ENCODE results near the gene TMEM181.

TMEM181 gene

GRCh38 chr6:158528826-158529225 lies 31.1 kb upstream of the TMEM181 start:
- Mint-ChIP-seq H3K9me3 (peaks cover 19% of the 10 kb centered on the region), H3K4me1 (no peaks in the 10 kb centered on the region), H3K27ac (no peak overlapping the region), H3K27me3 (peaks cover 40% of the 10 kb centered on the region), H3K36me3 (peaks cover 3% of the 10 kb centered on the region), H3K4me3 (no peak overlapping the region)

- Mint-ChIP-seq H3K9me3 (peaks cover 19% of the 10 kb centered on the region), H3K4me1 (no peaks in the 10 kb centered on the region), H3K27me3 (peaks cover 37% of the 10 kb centered on the region), H3K4me3 (no peak overlapping the region), H3K27ac (no peak overlapping the region), H3K36me3 (peaks cover 3% of the 10 kb centered on the region)
Observed at GRCh38 chr6:158529629-158530028, 30.3 kb upstream of the TMEM181 start.

- peaks cover 34% of the 10 kb centered on the region for H3K27me3 Mint-ChIP-seq
- H3K9me3 Mint-ChIP-seq = peaks cover 17% of the 10 kb centered on the region
- H3K36me3 Mint-ChIP-seq = peaks cover 3% of the 10 kb centered on the region
- no peak overlapping the region for H3K27ac Mint-ChIP-seq
- H3K4me1 Mint-ChIP-seq = no peaks in the 10 kb centered on the region
- H3K4me3 Mint-ChIP-seq = no peak overlapping the region
Observed at GRCh38 chr6:158531566-158531965, 28.3 kb upstream of the TMEM181 start.

- no peak overlapping the region for H3K27ac Mint-ChIP-seq
- H3K27me3 Mint-ChIP-seq = peaks cover 31% of the 10 kb centered on the region
- no peak overlapping the region for H3K4me3 Mint-ChIP-seq
- H3K36me3 Mint-ChIP-seq = peaks cover 3% of the 10 kb centered on the region
- H3K4me1 Mint-ChIP-seq = no peaks in the 10 kb centered on the region
- peaks cover 13% of the 10 kb centered on the region for H3K9me3 Mint-ChIP-seq
Observed at GRCh38 chr6:158531970-158532369, 27.9 kb upstream of the TMEM181 start.

GRCh38 chr6:158536084-158536890 lies 23.6 kb upstream of the TMEM181 start:
- Mint-ChIP-seq H3K36me3 (peaks cover 2% of the 10 kb centered on the region), H3K27ac (no peak overlapping the region), H3K9me3 (peaks cover 5% of the 10 kb centered on the region), H3K4me1 (no peaks in the 10 kb centered on the region), H3K4me3 (peak overlapping the region; percentile 62), H3K27me3 (peaks cover 35% of the 10 kb centered on the region)

GRCh38 chr6:158536891-158537798 lies 22.7 kb upstream of the TMEM181 start:
- Mint-ChIP-seq H3K27me3 (peaks cover 31% of the 10 kb centered on the region), H3K36me3 (peaks cover 2% of the 10 kb centered on the region), H3K9me3 (peaks cover 5% of the 10 kb centered on the region), H3K27ac (no peak overlapping the region), H3K4me3 (peak overlapping the region; percentile 42), H3K4me1 (no peaks in the 10 kb centered on the region)

- no peaks in the 10 kb centered on the region for H3K9me3 Mint-ChIP-seq
- H3K27ac Mint-ChIP-seq = no peak overlapping the region
- no peaks in the 10 kb centered on the region for H3K36me3 Mint-ChIP-seq
Observed at GRCh38 chr6:158538741-158539140, 21.1 kb upstream of the TMEM181 start.

GRCh38 chr6:158539413-158539812 lies 20.5 kb upstream of the TMEM181 start:
- H3K4me1 Mint-ChIP-seq = no peaks in the 10 kb centered on the region
- H3K9me3 Mint-ChIP-seq = no peaks in the 10 kb centered on the region
- no peaks in the 10 kb centered on the region for H3K36me3 Mint-ChIP-seq
- H3K27me3 Mint-ChIP-seq = peaks cover 24% of the 10 kb centered on the region
- no peak overlapping the region for H3K4me3 Mint-ChIP-seq
- no peak overlapping the region for H3K27ac Mint-ChIP-seq

More at GRCh38 chr6:158538741-158539140, 21.1 kb upstream of the TMEM181 start:
- peak overlapping the region; percentile 42 for H3K4me3 Mint-ChIP-seq
- peaks cover 26% of the 10 kb centered on the region for H3K27me3 Mint-ChIP-seq
- H3K4me1 Mint-ChIP-seq = no peaks in the 10 kb centered on the region

GRCh38 chr6:158539881-158540280 lies 20.0 kb upstream of the TMEM181 start:
- H3K4me3 Mint-ChIP-seq = no peak overlapping the region
- no peaks in the 10 kb centered on the region for H3K4me1 Mint-ChIP-seq
- peaks cover 21% of the 10 kb centered on the region for H3K27me3 Mint-ChIP-seq
- H3K36me3 Mint-ChIP-seq = no peaks in the 10 kb centered on the region
- no peaks in the 10 kb centered on the region for H3K9me3 Mint-ChIP-seq
- no peak overlapping the region for H3K27ac Mint-ChIP-seq

- Mint-ChIP-seq H3K27me3 (peaks cover 13% of the 10 kb centered on the region), H3K4me1 (no peaks in the 10 kb centered on the region), H3K4me3 (no peak overlapping the region), H3K27ac (no peak overlapping the region), H3K36me3 (no peaks in the 10 kb centered on the region), H3K9me3 (no peaks in the 10 kb centered on the region)
Observed at GRCh38 chr6:158543606-158544185, 16.2 kb upstream of the TMEM181 start.

- Mint-ChIP-seq H3K27me3 (peaks cover 11% of the 10 kb centered on the region), H3K4me1 (no peaks in the 10 kb centered on the region), H3K36me3 (no peaks in the 10 kb centered on the region), H3K4me3 (no peak overlapping the region), H3K27ac (no peak overlapping the region), H3K9me3 (no peaks in the 10 kb centered on the region)
Observed at GRCh38 chr6:158544428-158544827, 15.5 kb upstream of the TMEM181 start.

GRCh38 chr6:158545043-158545966 lies 14.6 kb upstream of the TMEM181 start:
- peaks cover 5% of the 10 kb centered on the region for H3K27me3 Mint-ChIP-seq
- no peak overlapping the region for H3K27ac Mint-ChIP-seq
- no peaks in the 10 kb centered on the region for H3K4me1 Mint-ChIP-seq
- no peaks in the 10 kb centered on the region for H3K36me3 Mint-ChIP-seq
- no peak overlapping the region for H3K4me3 Mint-ChIP-seq
- H3K9me3 Mint-ChIP-seq = no peaks in the 10 kb centered on the region

- H3K4me3 Mint-ChIP-seq = no peak overlapping the region
Observed at GRCh38 chr6:158548418-158549161, 11.3 kb upstream of the TMEM181 start.

GRCh38 chr6:158552055-158552795 lies 7.7 kb upstream of the TMEM181 start:
- no peaks in the 10 kb centered on the region for H3K27me3 Mint-ChIP-seq
- no peaks in the 10 kb centered on the region for H3K4me1 Mint-ChIP-seq
- no peak overlapping the region for H3K27ac Mint-ChIP-seq
- H3K9me3 Mint-ChIP-seq = no peaks in the 10 kb centered on the region
- H3K36me3 Mint-ChIP-seq = no peaks in the 10 kb centered on the region
- no peak overlapping the region for H3K4me3 Mint-ChIP-seq

More at GRCh38 chr6:158548418-158549161, 11.3 kb upstream of the TMEM181 start:
- peaks cover 1% of the 10 kb centered on the region for H3K27me3 Mint-ChIP-seq
- no peaks in the 10 kb centered on the region for H3K36me3 Mint-ChIP-seq
- H3K4me1 Mint-ChIP-seq = no peaks in the 10 kb centered on the region
- H3K9me3 Mint-ChIP-seq = no peaks in the 10 kb centered on the region
- H3K27ac Mint-ChIP-seq = no peak overlapping the region
